Peyer's patch (tissue), 4 donors: ENCODE results near the gene CDK5. TPM values are rescaled to one million over a fixed set of nuclear protein-coding genes. Genes with fewer than 3 reads are reported as not detected.

Source experiments
- DNase-seq, 3 donors: peaks; one replicate each; pipeline ENCODE4 v3.0.0-alpha.2; 2017 to 2019
- H3K27ac ChIP-seq, 4 donors: fragments of 200-600 bp; sonication (generic); one replicate each; pipeline ENCODE4 v1.5.1; 2016 to 2019
- H3K27me3 ChIP-seq, 2 donors: fragments of 200-600 bp; sonication (generic); one replicate each; pipeline ENCODE4 v1.5.1; 2019
- H3K36me3 ChIP-seq, 3 donors: fragments of 200-600 bp; sonication (generic); one replicate each; pipeline ENCODE4 v1.5.1; 2016 to 2019
- H3K4me1 ChIP-seq, 4 donors: fragments of 200-600 bp; sonication (generic); one replicate each; pipeline ENCODE4 v1.5.1; 2016 to 2019
- H3K4me3 ChIP-seq, 4 donors: fragments of 200-600 bp; sonication (generic); 1 replicate in 3 of 4; 2 replicates in 1 of 4; pipeline ENCODE4 v1.5.1; 2016 to 2019; ENCODE audit warnings: mild to moderate bottlenecking in 1 of 4
- H3K9me3 ChIP-seq, 4 donors: fragments of 200-600 bp; sonication (generic); one replicate each; pipeline ENCODE4 v1.5.1; 2016 to 2019; ENCODE audit warnings: mild to moderate bottlenecking in 1 of 4
- CTCF ChIP-seq, 6 experiments: fragments of 450-650 bp in 4 of 6; fragments of 200-600 bp in 2 of 6; sonication (generic) in 1 of 6; IDR thresholded peaks; one replicate each; pipeline ENCODE4 v1.5.1; 2017 to 2019; ENCODE audit warnings: antibody characterized with exemption in 6 of 6, mild to moderate bottlenecking in 3 of 6, moderate library complexity in 1 of 6
- POLR2A ChIP-seq, 2 donors: fragments of 450-650 bp; IDR thresholded peaks; one replicate each; pipeline ENCODE4 v1.5.1; 2017; ENCODE audit warnings: antibody characterized with exemption in 2 of 2, mild to moderate bottlenecking in 2 of 2, moderate library complexity in 2 of 2
- total RNA-seq, 4 donors: library from RNA; depleted of rRNA; stranded (reverse); fragments of >200 nt; gene quantifications; one replicate each; pipeline ENCODE4 v1.1.0, GENCODE V29; 2016

Gene CDK5
- total RNA-seq, 4 donors from 2014 or later, result 6.9 to 15.4 (median 13.8) TPM

- DNase-seq, result no peak
- no peak for TF ChIP-seq POLR2A (IDR thresholded peaks at IDR 0.05)
- no peak for TF ChIP-seq CTCF (IDR thresholded peaks at IDR 0.05)
- Histone ChIP-seq H3K9me3 (no peaks in the 10 kb centered on the region), H3K27ac (no peak overlapping the region), H3K4me1 (peaks cover 0 to 22% (median 13%) of the 10 kb centered on the region in 4 donors), H3K36me3 (peaks cover 0 to 58% (median 0%) of the 10 kb centered on the region in 3 donors), H3K27me3 (no peaks in the 10 kb centered on the region), H3K4me3 (no peak overlapping the region)
These were observed 18.3 kb upstream of the CDK5 start for GRCh38 chr7:151075978-151076426.

- TF ChIP-seq POLR2A (IDR thresholded peaks at IDR 0.05), result no peak
- TF ChIP-seq CTCF (IDR thresholded peaks at IDR 0.05), result no peak
- no peaks in the 10 kb centered on the region for H3K27me3 ChIP-seq
- H3K4me1 ChIP-seq, result peaks cover 0 to 20% (median 11%) of the 10 kb centered on the region in 4 donors
- no peak for DNase-seq
- H3K27ac ChIP-seq, result no peak overlapping the region
- H3K36me3 ChIP-seq, result peaks cover 0 to 62% (median 0%) of the 10 kb centered on the region in 3 donors
- H3K9me3 ChIP-seq, result no peaks in the 10 kb centered on the region
- no peak overlapping the region for H3K4me3 ChIP-seq
These were observed 17.9 kb upstream of the CDK5 start for GRCh38 chr7:151075662-151075971.

GRCh38 chr7:151074817-151075661 lies 17.3 kb upstream of the CDK5 start:
- TF ChIP-seq POLR2A (IDR thresholded peaks at IDR 0.05) (no peak), CTCF (IDR thresholded peaks at IDR 0.05) (no peak)
- peaks cover 0 to 20% (median 9%) of the 10 kb centered on the region in 4 donors for H3K4me1 ChIP-seq
- no peak overlapping the region for H3K27ac ChIP-seq
- H3K4me3 ChIP-seq, result no peak overlapping the region
- no peaks in the 10 kb centered on the region for H3K27me3 ChIP-seq
- no peaks in the 10 kb centered on the region for H3K9me3 ChIP-seq
- peaks cover 0 to 67% (median 0%) of the 10 kb centered on the region in 3 donors for H3K36me3 ChIP-seq
- no peak for DNase-seq

- Histone ChIP-seq H3K27me3 (no peaks in the 10 kb centered on the region), H3K9me3 (no peaks in the 10 kb centered on the region), H3K27ac (no peak overlapping the region), H3K36me3 (peaks cover 0 to 77% (median 0%) of the 10 kb centered on the region in 3 donors), H3K4me1 (peaks cover 0 to 9% (median 2%) of the 10 kb centered on the region in 4 donors), H3K4me3 (no peak overlapping the region)
- no peak for DNase-seq
- no peak for TF ChIP-seq CTCF (IDR thresholded peaks at IDR 0.05)
- TF ChIP-seq POLR2A (IDR thresholded peaks at IDR 0.05), result no peak
These were observed 16.3 kb upstream of the CDK5 start for GRCh38 chr7:151073990-151074389.

DNA sequence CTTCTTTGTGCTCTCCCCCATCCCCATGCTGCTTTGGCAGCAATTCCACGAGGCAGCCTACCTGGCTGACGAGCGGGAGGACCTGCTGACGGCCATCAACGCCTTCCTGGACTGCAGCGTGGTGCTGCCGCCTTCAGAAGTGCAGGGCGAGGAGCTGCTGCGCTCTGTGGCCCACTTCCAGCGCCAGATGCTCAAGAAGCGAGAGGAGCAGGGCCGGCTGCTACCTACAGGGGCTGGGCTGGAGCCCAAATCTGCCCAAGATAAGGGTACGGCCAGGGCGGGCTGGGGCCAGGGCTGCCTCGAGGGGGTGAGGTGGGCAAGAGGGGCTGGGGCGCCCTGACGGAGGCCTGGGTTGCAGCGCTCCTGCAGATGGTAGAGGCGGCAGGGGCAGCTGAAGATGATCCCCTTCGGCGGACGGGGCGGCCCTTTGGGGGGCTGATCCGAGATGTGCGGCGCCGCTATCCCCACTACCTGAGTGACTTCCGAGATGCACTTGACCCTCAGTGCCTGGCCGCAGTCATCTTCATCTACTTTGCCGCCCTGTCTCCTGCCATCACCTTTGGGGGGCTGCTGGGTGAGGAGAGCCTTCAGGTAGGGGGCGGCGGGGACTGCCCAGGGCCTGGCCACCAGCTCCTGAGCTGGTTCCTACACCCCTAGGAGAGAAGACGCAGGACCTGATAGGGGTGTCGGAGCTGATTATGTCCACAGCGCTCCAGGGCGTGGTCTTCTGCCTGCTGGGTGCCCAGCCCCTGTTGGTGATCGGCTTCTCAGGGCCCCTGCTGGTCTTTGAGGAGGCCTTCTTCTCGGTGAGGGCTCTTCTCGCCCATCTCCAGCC lies 13.6 kb upstream of the CDK5 start:
- DNase-seq, result no peak
- Histone ChIP-seq H3K36me3 (peaks cover 0 to 94% (median 0%) of the 10 kb centered on the region in 3 donors), H3K4me3 (no peak overlapping the region), H3K27me3 (no peaks in the 10 kb centered on the region), H3K4me1 (no peaks in the 10 kb centered on the region), H3K27ac (no peak overlapping the region), H3K9me3 (no peaks in the 10 kb centered on the region)
- TF ChIP-seq CTCF (IDR thresholded peaks at IDR 0.05) (no peak), POLR2A (IDR thresholded peaks at IDR 0.05) (no peak)
